ENCODE measurements around the gene NLRP6.
A peak's percentile ranks its signal among the peaks of the same experiment; 100 is the strongest.
"Not testable (repeated sequence)": the region's sequence is repeated elsewhere in the genome, so short reads cannot be mapped to it uniquely, and the experiment has no call there.

The NLRP6 gene

GRCh38 chr11:309979-310572, 31.9 kb downstream of the NLRP6 start:
- not testable (repeated sequence) for DNase-seq

GRCh38 chr11:311013-311748, 33.0 kb downstream of the NLRP6 start:
- not testable (repeated sequence) for DNase-seq

- DNase-seq, result no peak
Measured at GRCh38 chr11:312092-312816, 34.0 kb downstream of the NLRP6 start.

GRCh38 chr11:313304-313786, 35.1 kb downstream of the NLRP6 start:
- no peak for DNase-seq

- peak; percentile 74 for DNase-seq
Measured at GRCh38 chr11:313787-314553, 35.8 kb downstream of the NLRP6 start, which contains the start of gene IFITM1. TSS of gene IFITM1 (plus strand) at chr11:314040. CDS start at chr11:314171, 131 bp downstream.

GRCh38 chr11:314554-314875, 36.3 kb downstream of the NLRP6 start:
- DNase-seq, result not testable (repeated sequence)

GRCh38 chr11:315051-315481, 36.9 kb downstream of the NLRP6 start:
- no peak for DNase-seq

- no peak for DNase-seq
Measured at GRCh38 chr11:315516-315994, 37.3 kb downstream of the NLRP6 start.

- peak; percentile 40 for DNase-seq
Measured at GRCh38 chr11:316031-316701, 38.0 kb downstream of the NLRP6 start.

- no peak for DNase-seq
Measured at GRCh38 chr11:316891-317301, 38.7 kb downstream of the NLRP6 start.

GRCh38 chr11:317668-318404, 39.6 kb downstream of the NLRP6 start:
- DNase-seq, result not testable (repeated sequence)

GRCh38 chr11:318405-319120, 40.4 kb downstream of the NLRP6 start:
- DNase-seq, result not testable (repeated sequence)

- not testable (repeated sequence) for DNase-seq
Measured at GRCh38 chr11:319121-319887, 41.1 kb downstream of the NLRP6 start.

GRCh38 chr11:319888-320273, 41.7 kb downstream of the NLRP6 start:
- DNase-seq, result not testable (repeated sequence)

- no peak for DNase-seq
Measured at GRCh38 chr11:324156-324555, 45.9 kb downstream of the NLRP6 start.

GRCh38 chr11:324593-325517, 46.6 kb downstream of the NLRP6 start:
- DNase-seq, result not testable (repeated sequence)

- DNase-seq, result no peak
Measured at GRCh38 chr11:325796-326591, 47.8 kb downstream of the NLRP6 start.

- DNase-seq, result no peak
Measured at GRCh38 chr11:326592-326841, 48.3 kb downstream of the NLRP6 start.

All from central memory CD4-positive, alpha-beta T cell (primary cell).